AG04449 (cell line): ENCODE measurements around the gene SEC23IP.
A peak's percentile ranks its signal among the peaks of the same experiment; 100 is the strongest.

ENCODE experiments used
- CTCF ChIA-PET: fragments of 350-600 bp; formaldehyde crosslinking; extraction: SDS; loops from one replicate; lab custom pipeline; 2021; ENCODE audit warnings: antibody characterized with exemption; lab: Yijun Ruan, JAX
- POLR2A ChIA-PET: fragments of 400-600, 350-600 bp; formaldehyde crosslinking; extraction: SDS; loops from one replicate; lab custom pipeline; 2020; ENCODE audit warnings: antibody characterized with exemption, inconsistent platforms; lab: Yijun Ruan, JAX
- DNase-seq: peaks from one replicate; pipeline ENCODE4 v3.0.0-alpha.2; 2010; ENCODE audit warnings: low read depth, low spot score
- H3K4me3 ChIP-seq: 2 replicates; pipeline ENCODE4 v1.5.1; 2011; ENCODE audit warnings: low read depth, mild to moderate bottlenecking, control low read depth, low read length
- CTCF ChIP-seq: IDR thresholded peaks from one replicate; pipeline ENCODE4 v1.5.1; 2011; ENCODE audit warnings: mild to moderate bottlenecking, moderate library complexity, low read length, control low read depth, inconsistent platforms; ENCODE audit not compliant: insufficient read depth; ENCODE audit errors: missing control alignments

SEC23IP gene

GRCh38 chr10:119852822-119853221 lies 39.7 kb upstream of the SEC23IP start:
- no peak overlapping the region for H3K4me3 ChIP-seq
- POLR2A ChIA-PET = no interaction called here
- CTCF ChIA-PET = interaction anchor here (0.8 to 18.3 kb wide), 7 partner anchors 13 to 245 kb away, joined by 3 to 664 read pairs (median 4); no protein-coding TSS in a partner anchor
- TF ChIP-seq CTCF = no peak
- no peak for DNase-seq

GRCh38 chr10:119853574-119853973 lies 39.0 kb upstream of the SEC23IP start:
- ChIA-PET CTCF (interaction anchor here (1.4 to 18.3 kb wide), 5 partner anchors 12 to 245 kb away, joined by 4 to 664 read pairs (median 4); no protein-coding TSS in a partner anchor), POLR2A (interaction anchor here (0.6 kb wide), 1 partner anchor 28 kb away, joined by 3 read pairs; no protein-coding TSS in a partner anchor)
- DNase-seq = no peak
- H3K4me3 ChIP-seq = no peak overlapping the region
- TF ChIP-seq CTCF = no peak

- TF ChIP-seq CTCF = no peak
- ChIA-PET CTCF (interaction anchor here (0.7 to 18.3 kb wide), 16 partner anchors 10 to 249 kb away, joined by 3 to 664 read pairs (median 14); partner anchors contain the start of gene MCMBP), POLR2A (no interaction called here)
- no peak overlapping the region for H3K4me3 ChIP-seq
- no peak for DNase-seq
These were observed 34.5 kb upstream of the SEC23IP start for GRCh38 chr10:119858063-119858462.

- CTCF ChIA-PET = interaction anchor here (0.6 to 18.3 kb wide), 55 partner anchors 8 to 791 kb away, joined by 3 to 664 read pairs (median 6); partner anchors contain the start of genes INPP5F and MCMBP
- no peak for DNase-seq
- peak; percentile 18 for TF ChIP-seq CTCF
- POLR2A ChIA-PET = interaction anchor here (0.6 to 0.8 kb wide), 2 partner anchors 206 to 1630 kb away, joined by 3 to 4 read pairs; no protein-coding TSS in a partner anchor
- no peak overlapping the region for H3K4me3 ChIP-seq
These were observed 32.9 kb upstream of the SEC23IP start for GRCh38 chr10:119859420-119860258.

GRCh38 chr10:119860866-119861607 lies 31.5 kb upstream of the SEC23IP start:
- POLR2A ChIA-PET = no interaction called here
- H3K4me3 ChIP-seq = no peak overlapping the region
- TF ChIP-seq CTCF = no peak
- no peak for DNase-seq
- CTCF ChIA-PET = interaction anchor here (1.2 to 18.3 kb wide), 10 partner anchors 11 to 252 kb away, joined by 4 to 664 read pairs (median 33); partner anchors contain the start of genes INPP5F and MCMBP

- ChIA-PET POLR2A (no interaction called here), CTCF (interaction anchor here (1.0 to 18.3 kb wide), 4 partner anchors 9 to 252 kb away, joined by 3 to 664 read pairs (median 109); partner anchors contain the start of gene MCMBP)
- no peak for DNase-seq
- no peak for TF ChIP-seq CTCF
- no peak overlapping the region for H3K4me3 ChIP-seq
These were observed 30.0 kb upstream of the SEC23IP start for GRCh38 chr10:119862524-119862923.
